Activated CD4-positive, alpha-beta T cell treated with anti-CD3 and anti-CD28 coated beads for 1 hour (primary cell): ENCODE results near the gene ANKS1A.
"Not testable (repeated sequence)": the region's sequence is repeated elsewhere in the genome, so short reads cannot be mapped to it uniquely, and the experiment has no call there.

Experiments
- DNase-seq: peaks from one replicate; pipeline ENCODE4 v3.0.0-alpha.2; 2020

Gene ANKS1A

GRCh38 chr6:35128496-35128895 is 239.4 kb downstream of the ANKS1A start:
- DNase-seq, result no peak

DNA sequence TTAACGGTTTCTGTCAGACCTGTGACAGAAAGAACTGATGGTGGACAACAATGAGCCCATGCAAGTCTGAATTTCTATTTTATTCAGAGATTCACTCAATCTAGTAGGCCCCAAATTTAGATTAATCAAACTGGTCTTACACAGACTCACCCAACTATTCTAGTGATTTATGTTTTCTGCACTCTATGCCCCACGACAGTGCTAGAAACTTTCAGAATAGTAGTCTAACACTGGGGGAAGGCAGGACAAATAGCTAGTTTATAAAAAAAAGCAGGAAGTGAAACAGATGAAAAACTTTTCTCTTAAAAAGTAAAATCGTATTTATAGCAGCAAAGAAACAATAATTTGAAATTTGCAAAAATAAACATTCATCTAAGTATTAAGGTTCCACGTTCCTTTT is 247.1 kb downstream of the ANKS1A start:
- DNase-seq, result no peak

GRCh38 chr6:35138191-35138590 is 249.1 kb downstream of the ANKS1A start:
- DNase-seq, result not testable (repeated sequence)

GRCh38 chr6:35139470-35139869 is 250.4 kb downstream of the ANKS1A start:
- DNase-seq, result no peak

DNA sequence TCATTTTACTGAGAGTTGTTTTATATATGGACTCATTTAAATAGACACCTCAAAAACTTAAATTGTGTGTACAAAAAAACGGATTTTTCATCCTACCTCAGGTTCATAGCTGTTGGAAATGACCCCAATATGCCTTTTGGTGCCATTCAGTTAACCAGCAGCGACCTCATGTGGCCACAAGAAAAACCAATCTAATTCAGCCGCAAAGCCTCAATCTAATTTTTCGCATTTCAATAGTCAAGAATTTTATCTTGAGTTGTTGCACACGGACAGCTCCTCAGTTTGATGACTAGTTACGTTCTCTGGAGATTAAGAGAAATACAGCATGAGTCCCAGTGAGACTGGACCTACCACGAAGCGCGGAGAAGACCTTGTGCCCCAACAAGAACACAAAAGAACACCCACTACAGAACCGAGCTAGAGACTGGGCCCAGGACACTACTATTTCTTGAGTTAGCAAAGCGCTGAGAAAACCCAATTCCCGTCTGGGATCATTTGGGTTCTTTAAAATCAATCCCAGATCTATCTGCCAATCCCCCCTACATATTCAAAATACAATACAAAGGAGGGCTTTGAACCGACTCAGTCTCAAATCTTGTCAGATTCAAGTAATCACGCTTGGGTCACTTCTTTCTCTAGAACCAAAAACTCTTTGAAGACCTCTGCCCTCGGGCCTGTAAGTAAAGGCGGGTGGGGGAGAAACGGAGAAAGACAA is 251.0 kb downstream of the ANKS1A start:
- DNase-seq, result peak; percentile 15

DNA sequence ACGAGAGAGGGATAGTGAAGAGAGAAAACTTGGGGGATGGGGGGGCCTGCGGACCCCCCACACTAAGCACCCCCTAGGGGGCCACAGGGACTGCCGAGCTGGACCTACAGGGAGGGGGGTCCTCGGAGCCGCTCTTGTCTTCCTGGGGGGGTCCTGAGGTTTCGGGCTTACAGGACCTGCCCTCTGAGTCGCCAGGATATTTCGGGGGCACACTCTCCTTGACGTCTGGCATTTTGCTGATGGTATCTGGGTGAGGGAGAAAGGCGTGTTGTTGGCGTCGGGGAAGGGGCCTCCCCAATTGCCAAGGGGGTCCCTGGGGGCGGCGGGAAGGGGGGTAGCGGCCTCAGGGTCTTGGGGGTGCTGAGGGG is 251.6 kb downstream of the ANKS1A start:
- DNase-seq, result no peak
